GM21423 (cell line): ENCODE data around the gene PTTG2.

Source experiments
- ATAC-seq: cut with Tn5 transposase; IDR thresholded peaks from one replicate; pipeline ENCODE4 v1.9.1; 2021; ENCODE audit warnings: mild to moderate bottlenecking, moderate library complexity; ENCODE audit not compliant: unreplicated experiment

The PTTG2 gene

GRCh38 chr4:37982736-37983135, 22.5 kb downstream of the PTTG2 start:
- no peak for ATAC-seq

GRCh38 chr4:37983951-37984350, 23.8 kb downstream of the PTTG2 start:
- no peak for ATAC-seq

GRCh38 chr4:37985730-37986275, 25.6 kb downstream of the PTTG2 start:
- no peak for ATAC-seq

GRCh38 chr4:37988670-37989069, 28.5 kb downstream of the PTTG2 start:
- no peak for ATAC-seq

- ATAC-seq, result no peak
Observed at GRCh38 chr4:37989398-37990260, 29.4 kb downstream of the PTTG2 start.

GRCh38 chr4:37990731-37991245, 30.6 kb downstream of the PTTG2 start:
- no peak for ATAC-seq

- ATAC-seq, result no peak
Observed at GRCh38 chr4:37991623-37992410, 31.6 kb downstream of the PTTG2 start.

- no peak for ATAC-seq
Observed at GRCh38 chr4:37993806-37994205, 33.6 kb downstream of the PTTG2 start.

- peak; percentile 43 for ATAC-seq
Observed at GRCh38 chr4:37994569-37994968, 34.4 kb downstream of the PTTG2 start.

GRCh38 chr4:37995299-37995821, 35.2 kb downstream of the PTTG2 start:
- no peak for ATAC-seq

GRCh38 chr4:37995981-37996775, 36.0 kb downstream of the PTTG2 start:
- no peak for ATAC-seq

GRCh38 chr4:37998226-37998625, 38.0 kb downstream of the PTTG2 start:
- no peak for ATAC-seq

GRCh38 chr4:37999000-37999716, 39.0 kb downstream of the PTTG2 start:
- ATAC-seq, result no peak

- no peak for ATAC-seq
Observed at GRCh38 chr4:37999965-38000364, 39.8 kb downstream of the PTTG2 start.

- no peak for ATAC-seq
Observed at GRCh38 chr4:38001927-38002326, 41.7 kb downstream of the PTTG2 start.

- no peak for ATAC-seq
Observed at GRCh38 chr4:38002451-38003071, 42.4 kb downstream of the PTTG2 start.

GRCh38 chr4:38003102-38003501, 42.9 kb downstream of the PTTG2 start:
- no peak for ATAC-seq

- no peak for ATAC-seq
Observed at GRCh38 chr4:38003628-38004027, 43.4 kb downstream of the PTTG2 start.

GRCh38 chr4:38004062-38004461, 43.9 kb downstream of the PTTG2 start:
- ATAC-seq, result no peak
